ENCODE data around the gene GNL1. TPM values are rescaled to one million over a fixed set of nuclear protein-coding genes. Genes with fewer than 3 reads are reported as not detected.

Gene GNL1
- total and polyA plus RNA-seq, 9 of the 15 experiments (the other 6 are each of a cell fraction or from before 2014, with no cell fraction given), result 0.73 to 112 (median 58.0) TPM

DNA sequence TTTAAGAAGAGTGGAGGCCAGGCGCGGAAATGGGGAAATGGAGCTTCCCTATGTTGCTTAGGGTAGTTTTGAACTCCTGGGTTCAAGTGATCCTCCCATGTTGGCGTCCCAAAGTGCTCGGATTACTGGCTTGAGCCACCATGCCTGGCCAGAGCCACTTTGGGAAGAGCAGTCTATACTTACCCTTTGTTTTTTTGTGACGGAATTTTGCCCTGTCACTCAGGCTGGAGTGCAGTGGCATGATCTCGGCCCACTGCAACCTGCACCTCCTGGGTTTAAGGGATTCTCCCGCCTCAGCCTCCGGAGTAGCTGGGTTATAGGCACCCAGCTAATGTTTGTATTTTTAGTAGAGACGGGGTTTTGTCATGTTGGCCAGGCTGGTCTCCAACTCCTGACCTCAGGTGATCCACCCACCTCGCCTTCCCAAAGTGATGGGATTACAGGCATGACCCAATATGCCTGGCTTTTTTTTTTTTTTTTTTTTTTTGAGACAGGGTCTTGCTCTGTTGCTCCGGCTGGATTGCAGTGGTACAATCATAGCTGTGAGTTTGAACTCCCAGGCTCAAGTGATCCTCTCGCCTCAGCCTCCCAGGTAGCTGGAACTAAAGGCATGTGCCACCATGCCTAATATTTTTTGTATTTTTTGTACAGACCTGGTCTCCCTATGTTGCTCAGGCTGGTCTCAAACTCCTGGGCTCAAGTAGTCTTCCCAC is 42.8 kb upstream of the GNL1 start (continued):
- no peak for TF ChIP-seq HCFC1 (IDR thresholded peaks at IDR 0.05; ENCODE audit: low read depth, low read length)
- TF ChIP-seq, protein P1, sequence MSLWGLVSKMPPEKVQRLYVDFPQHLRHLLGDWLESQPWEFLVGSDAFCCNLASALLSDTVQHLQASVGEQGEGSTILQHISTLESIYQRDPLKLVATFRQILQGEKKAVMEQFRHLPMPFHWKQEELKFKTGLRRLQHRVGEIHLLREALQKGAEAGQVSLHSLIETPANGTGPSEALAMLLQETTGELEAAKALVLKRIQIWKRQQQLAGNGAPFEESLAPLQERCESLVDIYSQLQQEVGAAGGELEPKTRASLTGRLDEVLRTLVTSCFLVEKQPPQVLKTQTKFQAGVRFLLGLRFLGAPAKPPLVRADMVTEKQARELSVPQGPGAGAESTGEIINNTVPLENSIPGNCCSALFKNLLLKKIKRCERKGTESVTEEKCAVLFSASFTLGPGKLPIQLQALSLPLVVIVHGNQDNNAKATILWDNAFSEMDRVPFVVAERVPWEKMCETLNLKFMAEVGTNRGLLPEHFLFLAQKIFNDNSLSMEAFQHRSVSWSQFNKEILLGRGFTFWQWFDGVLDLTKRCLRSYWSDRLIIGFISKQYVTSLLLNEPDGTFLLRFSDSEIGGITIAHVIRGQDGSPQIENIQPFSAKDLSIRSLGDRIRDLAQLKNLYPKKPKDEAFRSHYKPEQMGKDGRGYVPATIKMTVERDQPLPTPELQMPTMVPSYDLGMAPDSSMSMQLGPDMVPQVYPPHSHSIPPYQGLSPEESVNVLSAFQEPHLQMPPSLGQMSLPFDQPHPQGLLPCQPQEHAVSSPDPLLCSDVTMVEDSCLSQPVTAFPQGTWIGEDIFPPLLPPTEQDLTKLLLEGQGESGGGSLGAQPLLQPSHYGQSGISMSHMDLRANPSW (CRISPR knock-in tag; IDR thresholded peaks at IDR 0.05), result no peak
- no peak for TF ChIP-seq CTBP1 (IDR thresholded peaks at IDR 0.05; ENCODE audit: borderline replicate concordance)
- TF ChIP-seq STAT5A (IDR thresholded peaks at IDR 0.05; ENCODE audit: borderline replicate concordance, low read length), result no peak
- no peak for TF ChIP-seq IFI16 (CRISPR knock-in tag; IDR thresholded peaks at IDR 0.05)
- TF ChIP-seq HDAC6 (IDR thresholded peaks at IDR 0.05; ENCODE audit: low read depth, low read length), result no peak
- TF ChIP-seq, protein P2, sequence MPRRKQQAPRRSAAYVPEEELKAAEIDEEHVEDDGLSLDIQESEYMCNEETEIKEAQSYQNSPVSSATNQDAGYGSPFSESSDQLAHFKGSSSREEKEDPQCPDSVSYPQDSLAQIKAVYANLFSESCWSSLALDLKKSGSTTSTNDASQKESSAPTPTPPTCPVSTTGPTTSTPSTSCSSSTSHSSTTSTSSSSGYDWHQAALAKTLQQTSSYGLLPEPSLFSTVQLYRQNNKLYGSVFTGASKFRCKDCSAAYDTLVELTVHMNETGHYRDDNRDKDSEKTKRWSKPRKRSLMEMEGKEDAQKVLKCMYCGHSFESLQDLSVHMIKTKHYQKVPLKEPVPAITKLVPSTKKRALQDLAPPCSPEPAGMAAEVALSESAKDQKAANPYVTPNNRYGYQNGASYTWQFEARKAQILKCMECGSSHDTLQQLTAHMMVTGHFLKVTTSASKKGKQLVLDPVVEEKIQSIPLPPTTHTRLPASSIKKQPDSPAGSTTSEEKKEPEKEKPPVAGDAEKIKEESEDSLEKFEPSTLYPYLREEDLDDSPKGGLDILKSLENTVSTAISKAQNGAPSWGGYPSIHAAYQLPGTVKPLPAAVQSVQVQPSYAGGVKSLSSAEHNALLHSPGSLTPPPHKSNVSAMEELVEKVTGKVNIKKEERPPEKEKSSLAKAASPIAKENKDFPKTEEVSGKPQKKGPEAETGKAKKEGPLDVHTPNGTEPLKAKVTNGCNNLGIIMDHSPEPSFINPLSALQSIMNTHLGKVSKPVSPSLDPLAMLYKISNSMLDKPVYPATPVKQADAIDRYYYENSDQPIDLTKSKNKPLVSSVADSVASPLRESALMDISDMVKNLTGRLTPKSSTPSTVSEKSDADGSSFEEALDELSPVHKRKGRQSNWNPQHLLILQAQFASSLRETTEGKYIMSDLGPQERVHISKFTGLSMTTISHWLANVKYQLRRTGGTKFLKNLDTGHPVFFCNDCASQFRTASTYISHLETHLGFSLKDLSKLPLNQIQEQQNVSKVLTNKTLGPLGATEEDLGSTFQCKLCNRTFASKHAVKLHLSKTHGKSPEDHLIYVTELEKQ (CRISPR knock-in tag; IDR thresholded peaks at IDR 0.05), result no peak
- TF ChIP-seq, protein P3, sequence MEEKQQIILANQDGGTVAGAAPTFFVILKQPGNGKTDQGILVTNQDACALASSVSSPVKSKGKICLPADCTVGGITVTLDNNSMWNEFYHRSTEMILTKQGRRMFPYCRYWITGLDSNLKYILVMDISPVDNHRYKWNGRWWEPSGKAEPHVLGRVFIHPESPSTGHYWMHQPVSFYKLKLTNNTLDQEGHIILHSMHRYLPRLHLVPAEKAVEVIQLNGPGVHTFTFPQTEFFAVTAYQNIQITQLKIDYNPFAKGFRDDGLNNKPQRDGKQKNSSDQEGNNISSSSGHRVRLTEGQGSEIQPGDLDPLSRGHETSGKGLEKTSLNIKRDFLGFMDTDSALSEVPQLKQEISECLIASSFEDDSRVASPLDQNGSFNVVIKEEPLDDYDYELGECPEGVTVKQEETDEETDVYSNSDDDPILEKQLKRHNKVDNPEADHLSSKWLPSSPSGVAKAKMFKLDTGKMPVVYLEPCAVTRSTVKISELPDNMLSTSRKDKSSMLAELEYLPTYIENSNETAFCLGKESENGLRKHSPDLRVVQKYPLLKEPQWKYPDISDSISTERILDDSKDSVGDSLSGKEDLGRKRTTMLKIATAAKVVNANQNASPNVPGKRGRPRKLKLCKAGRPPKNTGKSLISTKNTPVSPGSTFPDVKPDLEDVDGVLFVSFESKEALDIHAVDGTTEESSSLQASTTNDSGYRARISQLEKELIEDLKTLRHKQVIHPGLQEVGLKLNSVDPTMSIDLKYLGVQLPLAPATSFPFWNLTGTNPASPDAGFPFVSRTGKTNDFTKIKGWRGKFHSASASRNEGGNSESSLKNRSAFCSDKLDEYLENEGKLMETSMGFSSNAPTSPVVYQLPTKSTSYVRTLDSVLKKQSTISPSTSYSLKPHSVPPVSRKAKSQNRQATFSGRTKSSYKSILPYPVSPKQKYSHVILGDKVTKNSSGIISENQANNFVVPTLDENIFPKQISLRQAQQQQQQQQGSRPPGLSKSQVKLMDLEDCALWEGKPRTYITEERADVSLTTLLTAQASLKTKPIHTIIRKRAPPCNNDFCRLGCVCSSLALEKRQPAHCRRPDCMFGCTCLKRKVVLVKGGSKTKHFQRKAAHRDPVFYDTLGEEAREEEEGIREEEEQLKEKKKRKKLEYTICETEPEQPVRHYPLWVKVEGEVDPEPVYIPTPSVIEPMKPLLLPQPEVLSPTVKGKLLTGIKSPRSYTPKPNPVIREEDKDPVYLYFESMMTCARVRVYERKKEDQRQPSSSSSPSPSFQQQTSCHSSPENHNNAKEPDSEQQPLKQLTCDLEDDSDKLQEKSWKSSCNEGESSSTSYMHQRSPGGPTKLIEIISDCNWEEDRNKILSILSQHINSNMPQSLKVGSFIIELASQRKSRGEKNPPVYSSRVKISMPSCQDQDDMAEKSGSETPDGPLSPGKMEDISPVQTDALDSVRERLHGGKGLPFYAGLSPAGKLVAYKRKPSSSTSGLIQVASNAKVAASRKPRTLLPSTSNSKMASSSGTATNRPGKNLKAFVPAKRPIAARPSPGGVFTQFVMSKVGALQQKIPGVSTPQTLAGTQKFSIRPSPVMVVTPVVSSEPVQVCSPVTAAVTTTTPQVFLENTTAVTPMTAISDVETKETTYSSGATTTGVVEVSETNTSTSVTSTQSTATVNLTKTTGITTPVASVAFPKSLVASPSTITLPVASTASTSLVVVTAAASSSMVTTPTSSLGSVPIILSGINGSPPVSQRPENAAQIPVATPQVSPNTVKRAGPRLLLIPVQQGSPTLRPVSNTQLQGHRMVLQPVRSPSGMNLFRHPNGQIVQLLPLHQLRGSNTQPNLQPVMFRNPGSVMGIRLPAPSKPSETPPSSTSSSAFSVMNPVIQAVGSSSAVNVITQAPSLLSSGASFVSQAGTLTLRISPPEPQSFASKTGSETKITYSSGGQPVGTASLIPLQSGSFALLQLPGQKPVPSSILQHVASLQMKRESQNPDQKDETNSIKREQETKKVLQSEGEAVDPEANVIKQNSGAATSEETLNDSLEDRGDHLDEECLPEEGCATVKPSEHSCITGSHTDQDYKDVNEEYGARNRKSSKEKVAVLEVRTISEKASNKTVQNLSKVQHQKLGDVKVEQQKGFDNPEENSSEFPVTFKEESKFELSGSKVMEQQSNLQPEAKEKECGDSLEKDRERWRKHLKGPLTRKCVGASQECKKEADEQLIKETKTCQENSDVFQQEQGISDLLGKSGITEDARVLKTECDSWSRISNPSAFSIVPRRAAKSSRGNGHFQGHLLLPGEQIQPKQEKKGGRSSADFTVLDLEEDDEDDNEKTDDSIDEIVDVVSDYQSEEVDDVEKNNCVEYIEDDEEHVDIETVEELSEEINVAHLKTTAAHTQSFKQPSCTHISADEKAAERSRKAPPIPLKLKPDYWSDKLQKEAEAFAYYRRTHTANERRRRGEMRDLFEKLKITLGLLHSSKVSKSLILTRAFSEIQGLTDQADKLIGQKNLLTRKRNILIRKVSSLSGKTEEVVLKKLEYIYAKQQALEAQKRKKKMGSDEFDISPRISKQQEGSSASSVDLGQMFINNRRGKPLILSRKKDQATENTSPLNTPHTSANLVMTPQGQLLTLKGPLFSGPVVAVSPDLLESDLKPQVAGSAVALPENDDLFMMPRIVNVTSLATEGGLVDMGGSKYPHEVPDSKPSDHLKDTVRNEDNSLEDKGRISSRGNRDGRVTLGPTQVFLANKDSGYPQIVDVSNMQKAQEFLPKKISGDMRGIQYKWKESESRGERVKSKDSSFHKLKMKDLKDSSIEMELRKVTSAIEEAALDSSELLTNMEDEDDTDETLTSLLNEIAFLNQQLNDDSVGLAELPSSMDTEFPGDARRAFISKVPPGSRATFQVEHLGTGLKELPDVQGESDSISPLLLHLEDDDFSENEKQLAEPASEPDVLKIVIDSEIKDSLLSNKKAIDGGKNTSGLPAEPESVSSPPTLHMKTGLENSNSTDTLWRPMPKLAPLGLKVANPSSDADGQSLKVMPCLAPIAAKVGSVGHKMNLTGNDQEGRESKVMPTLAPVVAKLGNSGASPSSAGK (IDR thresholded peaks at IDR 0.05), result no peak

All from K562 (cell line).